Measurements from ENCODE around the gene SFXN5.

SFXN5 gene

DNA sequence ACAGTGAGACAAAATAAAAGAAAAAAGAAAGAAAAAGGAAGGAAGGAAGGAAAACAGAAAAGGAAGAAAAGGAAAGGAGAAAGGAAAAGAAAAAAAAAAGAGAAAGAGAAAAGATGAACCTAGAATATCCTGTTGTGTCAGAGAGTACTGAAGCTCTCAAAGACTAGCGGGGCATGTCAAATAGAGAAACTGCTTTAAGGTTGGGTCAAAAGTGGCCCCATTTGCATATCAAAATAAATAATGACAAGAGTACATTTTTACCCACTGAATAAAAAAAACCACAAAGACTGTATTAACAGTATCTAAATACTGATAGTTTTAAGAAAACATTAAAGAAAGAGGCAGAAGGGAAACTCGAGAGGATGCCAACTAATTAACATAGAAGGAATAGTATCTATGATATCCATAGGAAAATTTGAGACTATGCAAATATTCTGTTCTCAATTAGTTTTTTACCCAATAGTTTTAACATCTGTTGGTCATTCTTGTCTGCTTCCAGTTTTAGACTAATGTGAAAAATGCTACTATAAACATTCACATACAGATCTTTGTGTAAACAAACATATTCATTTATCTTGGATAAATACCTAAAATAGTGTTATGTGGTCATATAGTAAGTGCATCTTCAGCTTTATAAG lies 53.2 kb downstream of the SFXN5 start:
- DNase-seq = no peak

DNA sequence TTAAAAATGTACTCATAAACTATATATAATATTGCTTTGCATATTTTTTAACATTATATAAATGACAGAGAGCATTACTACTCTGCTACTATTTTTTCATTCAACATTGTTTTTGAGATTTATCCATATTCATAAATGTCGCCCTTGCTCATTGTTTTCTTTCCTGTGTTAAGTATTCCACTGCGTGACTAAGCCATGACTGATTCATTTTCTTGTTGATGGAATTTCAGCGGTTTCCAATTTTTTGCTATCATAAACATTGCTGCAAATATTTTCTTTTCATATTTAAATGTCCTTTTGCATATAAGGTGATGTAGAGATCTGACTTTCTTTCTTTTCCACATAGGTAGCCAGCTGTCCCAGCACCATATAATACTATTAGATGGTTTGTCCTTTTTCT lies 57.6 kb downstream of the SFXN5 start:
- DNase-seq = no peak

DNA sequence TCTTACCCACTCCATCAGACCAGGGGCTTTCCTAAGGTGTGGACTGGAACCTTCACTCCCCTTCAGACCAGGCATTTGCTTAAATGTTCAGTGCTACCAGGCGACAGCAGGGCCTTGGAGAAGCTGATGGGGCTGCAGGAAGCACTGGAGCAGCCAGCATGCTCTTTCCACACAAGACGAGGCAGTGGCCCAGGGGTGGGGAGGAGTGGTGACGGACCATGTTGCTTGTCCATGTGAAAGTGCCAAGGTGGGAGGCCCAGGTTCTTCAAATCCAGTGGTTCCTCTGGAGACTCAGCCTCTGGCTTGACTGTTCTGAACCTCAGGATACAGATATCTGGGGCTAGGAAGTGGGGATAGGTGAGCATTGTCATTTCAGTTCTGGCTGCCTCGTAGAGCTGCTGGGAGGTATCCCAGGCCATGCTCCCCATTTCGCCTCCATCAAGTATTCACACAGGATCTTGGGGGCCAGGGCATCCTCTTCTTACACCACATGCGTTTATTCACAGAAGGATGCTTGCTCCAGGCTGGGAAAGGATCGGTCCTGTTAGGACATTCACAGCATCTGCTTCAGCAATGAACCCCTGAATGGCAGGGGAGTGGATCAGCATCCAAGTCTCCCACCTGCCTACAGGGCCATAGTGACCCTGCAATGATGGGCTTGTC lies 62.2 kb downstream of the SFXN5 start:
- DNase-seq = no peak

DNA sequence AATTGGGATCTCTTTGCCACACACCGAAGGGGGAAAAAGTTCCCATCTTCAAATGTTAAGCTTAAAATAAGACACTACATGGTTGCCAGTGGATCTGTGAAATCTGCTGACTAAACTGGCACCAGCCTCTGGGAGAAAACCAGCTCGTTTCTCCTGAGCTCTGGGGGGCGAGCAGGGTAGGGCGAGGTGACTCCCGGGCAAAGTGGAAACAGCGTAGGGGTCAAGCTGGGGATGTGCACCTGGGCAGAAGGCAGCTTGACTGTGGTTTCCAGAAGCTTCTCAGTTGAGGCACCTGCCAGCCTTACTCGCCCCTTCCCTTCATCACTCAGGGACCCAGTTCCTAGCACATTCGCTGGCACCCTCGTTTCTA lies 62.8 kb downstream of the SFXN5 start:
- no peak for DNase-seq

DNA sequence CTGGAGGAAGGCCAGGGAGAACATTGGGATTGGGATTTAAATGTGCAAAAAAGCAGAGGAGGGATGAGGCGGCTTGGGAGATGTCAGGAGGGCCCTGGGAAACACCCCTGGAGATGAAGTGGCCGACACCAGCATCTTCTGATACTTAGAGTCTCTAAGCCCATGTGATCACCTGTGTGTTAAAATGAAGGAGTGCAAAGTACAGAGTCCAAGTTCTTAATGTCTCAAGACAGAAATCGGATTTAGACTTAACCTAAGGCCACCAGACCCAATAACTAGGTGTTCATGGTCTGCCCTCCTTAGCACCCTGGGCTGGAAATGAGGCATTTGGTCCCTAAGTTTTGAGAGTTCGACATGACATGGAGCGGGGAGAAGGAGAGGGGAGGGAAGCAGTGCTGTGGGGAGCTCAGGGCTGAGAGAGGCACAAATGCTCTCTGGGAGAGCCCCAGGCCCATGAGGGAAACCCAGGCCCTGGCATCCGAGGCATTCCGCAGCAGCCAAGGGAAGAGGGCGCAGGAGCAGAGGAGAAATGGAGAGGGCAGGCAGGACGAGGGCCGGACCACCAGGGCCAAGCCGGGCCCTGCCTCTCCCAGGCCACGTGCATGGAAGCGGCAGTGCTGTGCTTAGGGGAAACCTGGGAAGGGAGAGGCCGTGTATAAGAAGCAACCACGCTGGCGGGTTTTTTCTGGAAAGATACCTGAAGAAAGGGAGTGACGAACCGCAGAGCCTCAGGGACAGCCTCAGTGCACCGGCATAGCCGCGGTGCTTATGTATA lies 63.3 kb downstream of the SFXN5 start:
- no peak for DNase-seq

DNA sequence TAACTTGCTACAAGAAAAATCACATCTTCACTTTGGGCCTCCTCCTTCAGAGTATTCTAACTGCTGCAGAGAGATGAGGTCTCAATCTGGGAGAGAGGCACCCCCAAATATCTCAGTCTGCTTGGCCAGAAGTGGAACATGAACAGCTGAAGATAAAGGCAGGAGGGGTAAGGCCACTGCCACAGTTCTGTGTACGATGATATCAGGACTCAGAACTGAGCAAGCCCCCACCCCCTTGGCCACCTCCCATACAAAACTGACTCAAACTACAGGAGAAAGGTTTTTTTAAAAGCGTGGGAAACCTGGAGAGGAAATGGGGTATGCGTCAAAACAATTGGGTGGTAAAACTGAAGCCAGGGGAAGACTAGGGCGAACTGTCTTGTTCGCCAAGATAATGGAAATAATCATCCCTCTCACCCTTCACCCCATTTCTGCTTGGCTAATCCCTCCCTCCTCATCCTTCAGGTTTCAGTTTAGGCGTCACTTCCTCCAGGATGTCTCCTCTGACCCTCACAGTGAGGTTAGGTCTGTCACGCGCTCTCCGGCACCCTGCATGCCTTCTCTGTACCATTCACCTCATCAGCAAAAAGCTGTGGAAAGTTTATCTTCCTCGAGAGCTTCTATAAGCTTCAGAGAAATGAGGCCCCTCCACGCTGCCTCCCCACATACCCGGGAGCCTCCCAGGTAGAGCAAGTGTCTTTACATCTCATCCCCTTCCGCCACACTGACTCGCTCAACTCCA lies 64.4 kb downstream of the SFXN5 start:
- no peak for DNase-seq

DNA sequence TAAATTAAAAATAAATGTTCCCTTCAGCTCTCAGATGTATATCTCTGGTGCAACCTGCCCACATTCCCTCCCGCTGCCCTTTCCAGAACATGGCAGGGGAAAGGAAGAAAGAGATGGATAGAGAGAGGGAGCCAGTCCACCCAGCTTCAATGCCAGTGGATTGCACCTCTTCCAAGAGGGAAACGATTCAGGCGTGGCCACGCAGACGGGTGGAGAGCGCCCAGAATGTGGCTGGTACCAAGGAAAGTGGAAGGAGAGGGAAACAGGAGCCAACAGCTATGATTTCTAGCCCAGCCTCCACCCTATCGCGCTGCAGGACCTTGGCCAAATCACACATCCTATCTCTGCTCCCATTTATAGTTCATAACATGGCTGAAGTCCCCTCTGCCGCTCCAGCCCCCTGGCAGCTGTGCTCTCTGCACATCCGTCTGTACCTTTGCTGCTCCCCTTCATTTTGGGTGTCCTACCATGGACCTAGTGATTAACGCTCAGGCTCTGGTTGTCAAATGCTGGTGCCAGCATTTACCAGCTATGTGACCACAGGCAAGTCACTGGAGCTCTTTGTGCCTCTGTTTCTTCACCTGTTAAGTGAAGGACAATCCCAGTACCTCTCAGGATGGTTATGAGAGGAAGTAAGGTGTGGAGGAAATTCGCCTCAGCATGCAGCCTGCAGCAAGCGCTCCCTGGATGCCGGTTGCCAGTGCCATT lies 66.5 kb downstream of the SFXN5 start:
- no peak for DNase-seq

DNA sequence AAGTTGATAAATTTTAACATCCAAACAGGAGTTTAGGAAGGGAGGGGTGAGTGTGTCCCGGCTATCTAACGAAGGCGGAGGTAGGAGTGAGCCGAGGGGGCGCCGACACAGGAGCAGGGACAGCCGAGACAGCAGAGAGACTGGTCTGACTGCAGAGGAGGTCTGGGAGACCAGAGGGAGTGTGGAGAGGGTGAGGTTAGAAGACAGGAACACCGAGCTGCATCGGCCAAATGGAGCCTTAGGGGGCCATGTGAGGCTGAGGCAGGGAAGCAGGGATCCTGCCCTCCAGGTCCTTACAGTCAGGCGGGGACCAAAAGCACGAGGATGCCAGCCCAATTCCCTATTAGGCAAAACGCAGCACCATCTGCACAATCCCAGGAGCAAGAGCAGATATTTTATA lies 67.0 kb downstream of the SFXN5 start:
- DNase-seq = no peak

DNA sequence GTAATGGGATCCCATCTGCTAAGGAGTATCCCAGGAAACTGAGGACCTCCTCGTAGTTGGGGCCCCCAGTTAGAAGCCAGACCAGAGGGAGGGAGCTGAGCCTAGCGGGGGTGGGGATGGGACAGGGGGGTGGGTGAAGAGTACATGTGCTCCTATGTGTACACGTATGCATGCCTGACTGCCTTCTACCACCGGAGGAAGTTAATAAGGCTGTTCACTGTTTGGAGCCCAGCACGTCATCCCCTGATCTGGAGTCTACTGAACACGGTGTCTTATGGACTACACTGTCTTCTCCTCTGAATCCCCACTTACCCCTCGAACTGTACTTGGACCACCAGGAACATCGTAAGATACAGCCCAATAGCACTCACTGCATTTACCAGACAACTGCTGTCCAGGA lies 68.5 kb downstream of the SFXN5 start:
- no peak for DNase-seq

DNA sequence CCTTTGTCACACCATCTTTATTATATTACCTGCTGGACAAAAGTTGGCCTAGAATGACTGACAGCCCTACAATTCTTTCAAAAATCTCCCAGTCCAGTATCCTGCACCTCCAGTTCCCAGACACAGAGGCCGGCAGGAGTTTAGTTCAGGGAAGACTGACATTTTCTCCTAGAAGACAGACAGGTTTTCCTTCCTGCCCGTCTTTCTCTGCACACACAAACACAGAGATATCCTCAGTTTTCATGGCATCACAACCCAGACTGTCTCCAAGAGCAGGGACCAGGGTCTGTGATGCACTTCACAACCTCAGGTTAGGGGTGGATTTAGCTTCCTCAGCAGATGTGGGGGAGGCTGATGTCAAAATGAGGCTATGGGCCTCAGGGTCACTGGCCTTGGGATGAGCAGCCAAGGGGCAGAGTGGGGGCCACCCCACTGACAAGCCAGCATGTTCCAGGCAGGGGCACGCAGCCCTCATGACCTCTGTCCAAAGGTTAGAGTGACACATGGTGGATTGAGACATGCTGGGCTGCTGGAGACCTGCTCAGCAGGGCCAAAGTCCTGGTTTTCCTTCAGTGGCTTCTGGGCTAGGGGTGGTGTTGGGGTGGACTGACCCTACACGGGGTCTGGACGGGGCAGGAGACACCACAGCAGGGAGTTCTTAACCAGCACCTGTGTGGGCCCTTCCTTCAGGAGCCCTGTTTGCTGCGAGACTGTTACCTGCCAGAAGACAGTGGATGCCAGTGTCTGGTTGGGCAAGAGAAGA lies 70.5 kb downstream of the SFXN5 start:
- DNase-seq = no peak

DNA sequence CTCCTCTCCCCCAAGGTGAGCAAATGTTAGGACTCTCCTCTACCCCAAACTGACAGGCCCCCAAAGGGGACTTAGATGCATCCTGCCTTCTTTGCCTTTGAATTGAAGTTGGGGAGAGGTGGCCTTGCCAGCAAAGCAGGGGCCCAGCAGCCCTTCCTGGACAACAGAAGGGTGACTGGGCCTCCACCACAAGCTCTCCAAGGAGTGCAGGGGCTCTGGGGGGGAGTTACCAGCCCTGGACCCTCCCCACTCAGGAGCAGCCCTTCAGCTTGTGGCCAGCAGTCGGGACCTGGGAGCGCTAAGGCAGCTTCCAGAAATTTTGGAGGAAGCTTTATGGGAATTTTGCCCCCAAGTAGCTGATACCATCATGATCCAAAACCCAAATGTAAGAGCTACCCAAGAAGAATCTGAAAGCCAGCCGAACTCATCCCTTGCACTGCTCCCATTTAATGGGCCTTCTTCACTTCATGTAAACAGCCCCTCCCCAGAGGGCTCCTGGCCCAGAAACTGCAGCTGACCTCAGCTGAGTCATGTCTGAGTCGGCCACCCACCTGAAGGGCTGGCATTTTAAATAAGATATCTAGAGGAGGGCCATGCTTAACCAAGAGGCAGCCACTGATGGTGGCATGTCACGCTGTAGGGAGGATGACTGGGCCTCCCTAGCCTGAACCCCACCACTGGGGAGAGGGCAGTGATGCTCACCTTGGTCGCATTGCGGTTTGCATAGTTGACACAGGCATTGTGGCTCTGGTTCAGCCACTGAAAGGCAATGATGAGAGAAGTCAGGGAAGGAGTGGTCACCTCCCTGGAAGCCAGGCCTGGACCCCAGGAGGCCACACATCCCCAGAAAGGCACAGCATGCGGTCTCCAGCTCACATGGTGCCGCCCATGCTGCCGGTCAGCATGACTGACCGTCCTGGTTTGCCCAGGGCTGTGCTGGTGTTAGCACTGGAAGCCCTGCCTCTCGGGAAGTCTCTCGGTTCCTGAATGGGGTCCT lies 71.5 kb downstream of the SFXN5 start:
- no peak for DNase-seq

DNA sequence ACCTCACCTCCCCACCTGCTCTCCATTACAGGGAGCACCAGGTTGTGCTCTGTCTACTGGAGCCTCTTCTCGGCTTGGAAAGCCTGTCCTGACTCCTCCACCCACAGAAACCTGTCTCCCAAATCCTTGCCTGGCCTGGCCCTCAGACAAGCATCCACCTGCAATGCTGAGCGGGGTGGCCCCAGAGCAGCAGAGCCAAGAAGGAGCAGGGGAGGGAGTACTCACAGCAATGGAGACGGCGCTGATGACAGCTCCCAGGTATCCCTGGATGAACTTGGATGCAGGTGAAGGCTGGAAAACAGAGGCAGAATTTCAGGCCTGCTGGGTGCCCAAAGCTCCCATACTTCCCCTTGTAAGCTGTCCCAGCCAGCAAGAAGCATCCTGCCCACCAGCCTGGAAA lies 72.8 kb downstream of the SFXN5 start:
- no peak for DNase-seq

DNA sequence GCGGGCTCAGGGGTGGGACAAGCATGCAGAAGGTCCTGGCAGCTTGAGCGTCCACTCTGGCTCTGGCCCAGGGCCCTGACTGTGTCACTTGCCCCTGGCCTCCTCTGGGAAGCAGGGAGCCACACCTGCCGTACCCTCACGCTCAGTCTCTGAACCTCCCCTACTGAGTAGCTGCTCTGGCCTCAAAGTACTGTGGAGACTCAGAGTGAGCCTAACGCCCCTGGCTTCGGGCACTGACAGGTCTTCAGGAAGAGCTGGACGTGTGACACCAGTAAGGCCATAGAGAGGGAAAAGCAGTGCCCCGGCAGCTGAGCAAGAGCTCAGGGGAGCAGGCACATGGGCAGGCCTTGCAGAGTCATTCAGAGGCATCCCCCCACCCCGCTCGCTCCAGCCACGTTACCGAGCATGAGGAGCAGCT lies 73.3 kb downstream of the SFXN5 start:
- DNase-seq = no peak

DNA sequence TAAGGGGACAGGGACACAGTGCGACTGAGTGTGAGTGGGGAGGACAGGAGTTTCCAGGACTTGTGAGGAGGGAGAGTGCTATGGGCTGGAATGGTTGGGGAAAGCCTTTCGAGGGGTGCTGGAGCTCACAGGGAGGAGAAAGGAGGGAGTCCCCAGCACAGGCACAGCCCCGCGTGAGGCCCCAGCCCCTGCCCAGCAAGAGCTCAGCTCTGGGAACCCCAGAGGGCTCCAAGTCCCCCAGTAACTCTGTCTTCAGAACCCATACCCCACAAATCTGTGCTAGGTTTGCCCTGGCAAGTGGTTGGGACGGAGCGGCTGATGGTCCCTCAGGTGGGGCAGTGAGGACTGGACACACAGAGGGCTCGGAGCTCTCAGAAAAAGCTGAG lies 75.4 kb downstream of the SFXN5 start:
- DNase-seq = no peak

DNA sequence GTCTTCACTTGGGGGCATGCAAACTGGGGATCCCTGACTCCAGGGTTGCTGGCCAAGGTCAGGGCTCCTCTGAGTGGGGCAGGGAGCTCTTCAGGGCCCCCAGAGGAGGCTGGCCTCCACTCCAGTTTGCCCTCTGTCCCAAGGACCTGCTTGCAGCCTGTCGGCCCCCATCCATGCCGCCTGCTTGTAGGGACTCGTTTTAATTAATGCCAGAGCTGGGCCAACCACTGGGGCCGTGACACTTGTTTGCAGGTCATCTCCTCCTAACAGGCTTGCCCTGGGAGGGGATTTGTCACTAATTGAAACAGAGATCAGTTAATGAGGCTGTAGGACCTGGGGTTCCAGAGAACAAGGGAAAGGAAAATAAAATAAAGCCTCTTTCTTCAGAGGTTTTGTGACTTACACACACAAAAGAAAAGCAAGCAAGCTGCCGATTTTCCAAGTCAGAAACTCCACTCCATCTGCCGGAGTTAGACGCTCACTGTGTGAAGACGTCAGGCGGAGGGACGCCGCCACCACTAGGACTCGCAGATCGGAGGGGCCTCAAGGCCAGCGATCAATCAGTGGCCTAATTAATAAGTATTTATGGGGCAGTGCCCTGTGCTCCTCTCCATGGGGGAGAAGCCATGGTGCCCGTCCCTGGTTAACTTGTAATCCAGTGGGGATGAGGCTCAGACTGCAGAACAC lies 75.9 kb downstream of the SFXN5 start:
- no peak for DNase-seq

DNA sequence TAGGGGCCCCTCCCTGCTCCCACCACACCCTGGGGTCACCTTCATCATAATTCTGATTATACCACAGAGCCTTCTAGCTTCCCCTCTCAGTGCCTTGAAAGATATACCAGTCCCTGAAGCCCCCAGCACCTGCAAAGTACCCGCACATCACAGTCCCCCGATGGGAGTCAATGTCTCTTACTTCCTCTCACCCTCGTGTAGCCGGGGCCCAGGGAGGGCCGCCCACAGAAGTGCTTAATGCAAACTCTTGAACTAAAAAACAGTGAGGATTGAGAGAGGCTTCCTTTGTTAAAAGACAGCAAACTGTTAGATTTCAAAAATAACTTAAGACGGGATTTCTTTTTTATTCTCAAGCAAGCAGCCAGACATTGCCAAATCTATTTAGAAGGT lies 76.5 kb downstream of the SFXN5 start:
- DNase-seq = no peak

DNA sequence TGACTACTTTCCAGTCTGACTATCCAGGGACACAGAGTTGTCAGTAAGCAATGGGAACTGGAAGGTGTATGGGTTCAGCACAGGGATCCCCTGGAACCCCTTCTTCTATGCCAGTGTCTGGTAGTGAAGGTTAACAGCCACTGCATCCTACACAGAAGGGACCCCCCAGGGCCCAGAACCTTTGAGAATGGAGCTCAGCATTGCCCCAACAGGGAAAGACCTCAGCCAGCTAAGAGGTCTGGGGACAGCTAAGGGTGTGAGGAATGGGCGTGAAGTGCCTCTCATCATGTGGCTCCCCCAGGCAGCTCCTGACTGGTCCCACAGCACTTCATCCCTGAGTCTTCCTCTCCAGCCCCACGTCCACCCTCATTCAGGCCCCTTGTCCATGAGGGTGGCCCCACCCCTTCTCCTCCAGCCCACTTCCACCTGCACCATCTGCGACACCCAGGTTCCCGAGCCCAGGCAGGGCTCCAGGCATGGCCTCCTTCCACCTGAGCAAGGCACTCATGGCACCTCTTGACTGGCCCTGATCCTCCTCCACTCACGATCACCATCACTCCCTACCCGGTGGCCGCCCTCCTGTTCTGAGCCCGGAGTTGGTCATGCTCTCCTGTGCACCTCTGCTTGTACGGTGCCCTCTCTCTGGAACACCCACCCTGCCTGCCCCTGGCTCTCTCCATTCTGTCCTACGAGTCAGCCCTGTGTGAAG lies 77.1 kb downstream of the SFXN5 start:
- no peak for DNase-seq

DNA sequence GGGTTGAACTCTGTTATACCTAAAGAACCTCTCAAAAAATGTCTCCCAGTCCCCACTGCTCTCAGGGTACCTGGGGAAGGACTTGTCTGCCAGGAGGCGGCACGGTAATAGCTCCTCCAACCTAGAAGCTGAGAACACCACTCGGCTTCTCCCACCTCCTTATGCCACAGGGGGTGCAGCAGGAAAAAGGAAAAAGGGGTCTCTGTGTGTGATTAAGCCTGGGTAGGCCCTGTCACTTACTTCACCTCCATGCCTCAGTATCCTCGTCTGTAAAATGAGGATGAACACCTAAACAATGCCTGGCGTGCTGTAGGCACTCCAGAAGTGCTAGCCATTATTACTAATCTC lies 77.6 kb downstream of the SFXN5 start:
- no peak for DNase-seq

All from C1 segment of cervical spinal cord (tissue), 14 donors.